GM21367 (cell line): ENCODE results near the gene CNDP1.

Source experiments
- ATAC-seq: cut with Tn5 transposase; IDR thresholded peaks from one replicate; pipeline ENCODE4 v1.9.1; 2021; ENCODE audit not compliant: unreplicated experiment

Gene CNDP1

DNA sequence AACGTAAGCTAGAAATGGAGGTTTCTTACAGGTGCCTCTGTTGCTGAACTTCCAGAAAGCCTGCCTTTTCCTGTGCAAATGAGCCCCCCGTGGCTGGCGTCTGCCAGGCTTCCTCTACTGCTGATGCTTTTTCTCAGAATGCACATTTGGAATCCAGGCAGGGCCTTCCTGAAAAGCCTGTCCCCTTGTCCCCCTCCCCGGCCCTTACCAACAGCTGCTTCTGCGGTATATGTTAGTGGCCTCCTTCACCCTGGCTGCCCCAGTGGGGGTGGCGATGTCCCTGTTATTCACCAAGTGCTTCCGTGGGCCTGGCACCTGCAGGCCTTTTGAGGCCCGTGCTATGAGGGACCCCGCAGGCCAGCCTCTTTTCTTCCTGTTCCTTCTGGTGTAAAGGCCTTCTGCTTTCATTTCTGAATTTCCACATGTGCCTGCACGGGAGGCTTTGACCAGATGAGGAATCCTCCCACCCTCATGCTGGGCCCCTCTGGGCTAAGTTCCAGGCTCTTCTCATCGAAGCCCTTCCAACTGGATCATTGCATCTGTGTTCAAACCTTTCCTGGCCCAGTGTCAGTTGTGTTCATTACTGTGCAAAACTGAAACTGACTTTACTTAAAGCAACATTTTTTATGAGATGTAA lies 27.7 kb upstream of the CNDP1 start:
- ATAC-seq, result no peak

GRCh38 chr18:74507097-74507881 lies 27.0 kb upstream of the CNDP1 start:
- no peak for ATAC-seq

DNA sequence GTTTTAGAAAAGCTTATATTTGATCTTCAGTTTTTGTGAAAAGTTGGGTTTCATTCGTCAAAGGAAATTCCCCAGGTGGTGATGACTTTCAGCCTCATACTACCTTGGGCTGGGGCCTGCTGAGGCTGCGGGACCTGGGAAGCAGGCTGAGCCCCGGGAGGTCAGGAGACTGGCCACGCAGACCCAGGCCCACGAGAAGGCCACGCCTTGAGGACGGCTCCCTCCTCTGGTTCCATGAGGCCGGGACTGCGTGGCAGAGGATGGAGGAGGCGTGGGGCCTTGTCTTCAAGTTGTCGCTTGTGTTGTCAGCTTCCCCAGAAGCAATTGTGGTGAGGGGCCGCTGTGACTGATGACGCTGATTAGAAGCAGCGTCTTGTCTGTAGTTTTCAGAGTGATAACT lies 26.4 kb upstream of the CNDP1 start:
- no peak for ATAC-seq

GRCh38 chr18:74508366-74508765 lies 25.9 kb upstream of the CNDP1 start:
- ATAC-seq, result no peak

- no peak for ATAC-seq
Observed at GRCh38 chr18:74508821-74509225, 25.5 kb upstream of the CNDP1 start.

GRCh38 chr18:74509856-74510769 lies 24.2 kb upstream of the CNDP1 start:
- no peak for ATAC-seq

DNA sequence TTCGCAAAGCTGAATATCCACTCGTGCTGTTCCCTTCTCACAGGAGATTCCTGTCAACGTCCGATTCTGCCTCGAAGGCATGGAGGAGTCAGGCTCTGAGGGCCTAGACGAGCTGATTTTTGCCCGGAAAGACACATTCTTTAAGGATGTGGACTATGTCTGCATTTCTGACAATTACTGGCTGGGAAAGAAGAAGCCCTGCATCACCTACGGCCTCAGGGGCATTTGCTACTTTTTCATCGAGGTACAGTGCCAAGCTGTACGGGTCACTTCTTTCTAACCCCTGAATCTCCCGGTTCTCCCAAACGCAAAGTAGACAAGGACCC lies 23.6 kb upstream of the CNDP1 start:
- ATAC-seq, result no peak

GRCh38 chr18:74511823-74512222 lies 22.5 kb upstream of the CNDP1 start:
- no peak for ATAC-seq

GRCh38 chr18:74512321-74513053 lies 21.8 kb upstream of the CNDP1 start:
- ATAC-seq, result no peak

GRCh38 chr18:74513149-74513882 lies 21.0 kb upstream of the CNDP1 start:
- ATAC-seq, result no peak

DNA sequence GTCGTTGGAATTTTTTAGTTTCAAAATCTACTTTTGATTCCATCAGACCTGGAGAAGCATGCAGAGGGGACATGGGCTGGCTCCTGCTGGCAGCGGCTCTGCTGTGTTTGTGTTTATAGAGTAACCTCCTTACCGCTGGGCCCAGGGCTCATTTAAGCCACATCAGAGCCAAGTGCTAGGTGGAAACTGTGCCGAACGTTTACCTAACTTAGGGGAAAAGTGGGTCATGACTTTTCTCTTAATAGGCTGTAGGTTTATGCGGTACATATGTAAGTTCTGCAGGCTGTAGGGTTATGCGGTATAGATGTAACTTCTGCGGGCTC lies 20.5 kb upstream of the CNDP1 start:
- ATAC-seq, result no peak

DNA sequence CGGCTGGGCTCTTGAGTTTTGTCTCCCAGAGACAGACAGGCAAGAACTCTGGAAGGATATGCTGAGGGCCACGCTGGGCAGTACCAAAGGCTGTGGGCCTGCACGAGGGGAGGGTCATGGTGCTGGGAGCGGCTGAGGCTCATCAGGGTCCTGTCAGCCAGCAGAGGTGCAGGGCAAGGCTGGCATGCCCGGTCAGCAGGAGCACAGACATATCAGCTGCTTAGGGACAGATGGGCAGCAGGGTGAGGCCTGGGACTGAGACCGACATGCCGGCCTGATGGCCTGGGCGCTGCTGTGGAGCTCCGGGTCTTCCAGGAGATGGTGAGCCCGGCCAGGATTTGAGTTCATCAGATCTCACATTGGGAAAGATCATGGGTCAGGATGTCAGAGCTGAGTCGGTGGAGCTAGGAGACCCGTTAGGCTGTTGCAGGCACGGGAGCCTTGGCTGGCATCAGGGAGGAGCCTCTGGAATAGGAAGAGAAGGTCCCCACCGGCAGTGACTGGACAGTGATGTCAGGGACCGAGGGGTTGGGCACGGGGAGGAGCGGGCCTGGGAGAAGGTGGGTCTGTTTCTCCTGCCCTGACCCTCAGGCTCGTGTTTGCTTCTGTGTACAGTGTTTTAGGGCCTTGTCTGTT lies 19.3 kb upstream of the CNDP1 start:
- ATAC-seq, result no peak

- ATAC-seq, result no peak
Observed at GRCh38 chr18:74515620-74516231, 18.6 kb upstream of the CNDP1 start.

DNA sequence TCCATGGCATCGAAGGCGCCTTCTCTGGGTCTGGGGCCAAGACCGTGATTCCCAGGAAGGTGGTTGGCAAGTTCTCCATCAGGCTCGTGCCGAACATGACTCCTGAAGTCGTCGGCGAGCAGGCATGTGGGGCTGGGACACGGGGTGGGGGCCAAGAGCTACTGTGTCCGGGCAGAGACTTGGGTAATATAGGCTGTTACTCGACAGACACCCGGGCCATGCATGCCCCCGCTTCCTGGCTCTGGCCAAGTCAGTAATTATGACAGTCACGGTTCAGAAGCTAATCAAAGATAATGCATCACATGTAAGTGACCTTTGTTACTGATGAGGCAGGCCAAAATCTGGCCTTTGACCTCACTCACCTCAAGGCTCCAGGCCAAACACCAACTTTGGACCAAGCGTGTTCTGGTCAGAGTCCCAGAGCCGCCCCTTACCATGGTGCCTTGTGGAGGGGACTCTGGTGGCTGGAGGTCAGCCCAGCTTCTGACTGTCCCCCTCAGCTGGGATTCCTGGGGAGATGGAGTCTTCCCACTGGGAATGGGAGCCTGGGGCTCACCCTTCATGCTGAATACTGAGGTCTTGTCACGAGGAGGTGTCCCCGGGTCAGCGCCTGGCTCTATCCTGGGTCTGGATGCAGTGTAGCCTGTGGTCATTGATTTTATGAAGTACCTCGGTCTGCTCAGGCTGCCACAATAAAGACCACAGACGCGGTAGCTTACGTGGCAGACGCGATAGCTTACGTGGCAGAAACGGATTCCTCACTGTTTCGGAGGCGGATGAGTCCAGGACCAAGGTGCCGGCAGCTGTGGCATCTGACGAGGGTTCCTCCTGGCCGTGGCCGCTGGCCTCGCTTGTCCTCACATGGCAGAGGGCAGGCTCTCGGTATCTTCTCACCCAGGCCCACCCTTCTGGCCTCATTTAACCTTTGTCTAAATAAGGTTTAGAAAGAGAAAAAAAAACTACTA lies 17.7 kb upstream of the CNDP1 start:
- ATAC-seq, result no peak

DNA sequence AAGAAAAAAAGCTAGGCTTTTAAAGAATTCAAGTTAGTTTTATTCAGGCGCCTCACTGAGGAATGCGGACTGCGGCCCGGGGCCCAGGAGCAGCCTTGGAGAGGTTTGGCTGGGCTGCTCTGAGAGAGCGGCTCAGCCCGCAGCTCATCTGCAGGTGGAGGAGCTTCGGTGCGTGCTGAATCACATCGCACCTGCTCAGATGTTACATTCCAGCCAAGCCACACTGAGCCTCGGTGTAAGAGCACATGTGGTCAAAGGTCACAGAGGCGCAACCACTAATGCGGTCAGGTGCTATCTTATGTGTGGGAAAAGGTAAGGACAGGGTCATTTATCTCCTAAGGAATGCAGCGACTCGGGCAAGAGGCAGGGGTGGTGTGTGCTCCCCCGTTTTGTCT lies 17.1 kb upstream of the CNDP1 start:
- no peak for ATAC-seq

DNA sequence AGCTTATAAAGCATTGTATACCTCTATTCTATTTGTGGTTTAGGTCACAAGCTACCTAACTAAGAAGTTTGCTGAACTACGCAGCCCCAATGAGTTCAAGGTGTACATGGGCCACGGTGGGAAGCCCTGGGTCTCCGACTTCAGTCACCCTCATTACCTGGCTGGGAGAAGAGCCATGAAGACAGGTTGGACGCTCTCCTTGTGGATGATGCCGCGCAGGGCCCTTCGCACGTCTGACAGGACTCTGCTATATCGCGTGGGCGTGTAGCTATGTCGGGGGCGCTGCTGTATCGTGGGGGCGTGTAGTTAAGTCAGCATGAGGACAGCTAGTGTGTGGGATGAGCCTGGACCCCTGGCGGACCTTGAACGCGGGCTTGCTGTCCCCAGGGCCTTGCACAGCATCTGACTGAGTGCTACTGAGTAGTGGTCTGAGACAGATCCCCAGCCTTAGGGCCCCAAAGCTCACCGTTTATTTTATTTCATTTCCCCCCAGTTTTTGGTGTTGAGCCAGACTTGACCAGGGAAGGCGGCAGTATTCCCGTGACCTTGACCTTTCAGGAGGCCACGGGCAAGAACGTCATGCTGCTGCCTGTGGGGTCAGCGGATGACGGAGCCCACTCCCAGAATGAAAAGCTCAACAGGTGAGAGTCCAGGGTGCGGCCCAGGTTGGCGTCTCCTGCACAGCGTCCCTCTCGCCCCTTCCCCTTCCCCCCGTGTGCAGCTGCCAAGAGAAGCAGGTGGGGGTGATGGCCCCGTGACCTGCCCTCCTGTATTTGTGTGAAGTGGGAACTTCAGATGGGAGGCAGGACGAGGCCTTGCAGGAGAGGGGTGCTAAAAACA lies 15.6 kb upstream of the CNDP1 start:
- no peak for ATAC-seq

GRCh38 chr18:74519320-74520095 lies 14.8 kb upstream of the CNDP1 start:
- ATAC-seq, result no peak
